Mucosa of stomach (tissue), 1 donor: ENCODE measurements around the gene PROX2.

ENCODE experiments used
- H3K27me3 ChIP-seq: one replicate; pipeline ENCODE4 v1.7.0; 2013; ENCODE audit warnings: mild to moderate bottlenecking, low read length; ENCODE audit not compliant: control insufficient read depth, insufficient read depth
- H3K36me3 ChIP-seq: one replicate; pipeline ENCODE4 v1.7.0; 2013; ENCODE audit warnings: low read length; ENCODE audit not compliant: control insufficient read depth, insufficient read depth
- H3K4me1 ChIP-seq: one replicate; pipeline ENCODE4 v1.7.0; 2013; ENCODE audit warnings: mild to moderate bottlenecking, low read length; ENCODE audit not compliant: control insufficient read depth, insufficient read depth
- H3K4me3 ChIP-seq: one replicate; pipeline ENCODE4 v1.7.0; 2013; ENCODE audit warnings: low read length
- H3K9ac ChIP-seq: one replicate; pipeline ENCODE4 v1.7.0; 2013; ENCODE audit warnings: mild to moderate bottlenecking, low read length, moderate library complexity
- H3K9me3 ChIP-seq: one replicate; pipeline ENCODE4 v1.7.0; 2013; ENCODE audit warnings: mild to moderate bottlenecking, low read length, moderate library complexity; ENCODE audit not compliant: control insufficient read depth
- donor health status: Pancreatic carcinoma.

Gene PROX2

GRCh38 chr14:74915826-74916225 is 39.9 kb upstream of the PROX2 start:
- no peaks in the 10 kb centered on the region for H3K9me3 ChIP-seq
- H3K4me1 ChIP-seq: no peaks in the 10 kb centered on the region
- H3K36me3 ChIP-seq: no peaks in the 10 kb centered on the region
- H3K27me3 ChIP-seq: no peaks in the 10 kb centered on the region
- H3K9ac ChIP-seq: no peak overlapping the region
- no peak overlapping the region for H3K4me3 ChIP-seq

- no peaks in the 10 kb centered on the region for H3K36me3 ChIP-seq
- no peaks in the 10 kb centered on the region for H3K9me3 ChIP-seq
- H3K4me1 ChIP-seq: no peaks in the 10 kb centered on the region
- H3K4me3 ChIP-seq: no peak overlapping the region
- no peak overlapping the region for H3K9ac ChIP-seq
- no peaks in the 10 kb centered on the region for H3K27me3 ChIP-seq
Observed at GRCh38 chr14:74915426-74915825, 39.5 kb upstream of the PROX2 start.

GRCh38 chr14:74913986-74914573 is 38.1 kb upstream of the PROX2 start:
- Histone ChIP-seq H3K4me1 (no peaks in the 10 kb centered on the region), H3K9me3 (no peaks in the 10 kb centered on the region), H3K9ac (no peak overlapping the region), H3K4me3 (no peak overlapping the region), H3K36me3 (no peaks in the 10 kb centered on the region), H3K27me3 (no peaks in the 10 kb centered on the region)

GRCh38 chr14:74913393-74913910 is 37.5 kb upstream of the PROX2 start:
- Histone ChIP-seq H3K27me3 (no peaks in the 10 kb centered on the region), H3K9ac (no peak overlapping the region), H3K4me3 (no peak overlapping the region), H3K36me3 (no peaks in the 10 kb centered on the region), H3K9me3 (no peaks in the 10 kb centered on the region), H3K4me1 (no peaks in the 10 kb centered on the region)

- Histone ChIP-seq H3K9ac (no peak overlapping the region), H3K9me3 (no peaks in the 10 kb centered on the region), H3K4me3 (no peak overlapping the region), H3K27me3 (no peaks in the 10 kb centered on the region), H3K36me3 (no peaks in the 10 kb centered on the region), H3K4me1 (no peaks in the 10 kb centered on the region)
Observed at GRCh38 chr14:74912801-74913200, 36.9 kb upstream of the PROX2 start.

- Histone ChIP-seq H3K9ac (no peak overlapping the region), H3K27me3 (no peaks in the 10 kb centered on the region), H3K9me3 (no peaks in the 10 kb centered on the region), H3K4me1 (peaks cover 4% of the 10 kb centered on the region), H3K36me3 (no peaks in the 10 kb centered on the region), H3K4me3 (no peak overlapping the region)
Observed at GRCh38 chr14:74912111-74912510, 36.2 kb upstream of the PROX2 start.

GRCh38 chr14:74911704-74912103 is 35.8 kb upstream of the PROX2 start:
- H3K9ac ChIP-seq: no peak overlapping the region
- no peaks in the 10 kb centered on the region for H3K36me3 ChIP-seq
- no peak overlapping the region for H3K4me3 ChIP-seq
- peaks cover 4% of the 10 kb centered on the region for H3K4me1 ChIP-seq
- no peaks in the 10 kb centered on the region for H3K27me3 ChIP-seq
- no peaks in the 10 kb centered on the region for H3K9me3 ChIP-seq

GRCh38 chr14:74911221-74911620 is 35.3 kb upstream of the PROX2 start:
- H3K27me3 ChIP-seq: no peaks in the 10 kb centered on the region
- H3K9me3 ChIP-seq: no peaks in the 10 kb centered on the region
- no peak overlapping the region for H3K9ac ChIP-seq
- peaks cover 4% of the 10 kb centered on the region for H3K4me1 ChIP-seq
- H3K4me3 ChIP-seq: no peak overlapping the region
- no peaks in the 10 kb centered on the region for H3K36me3 ChIP-seq

GRCh38 chr14:74910556-74910955 is 34.6 kb upstream of the PROX2 start:
- no peak overlapping the region for H3K9ac ChIP-seq
- no peaks in the 10 kb centered on the region for H3K9me3 ChIP-seq
- H3K27me3 ChIP-seq: no peaks in the 10 kb centered on the region
- H3K36me3 ChIP-seq: no peaks in the 10 kb centered on the region
- H3K4me3 ChIP-seq: no peak overlapping the region
- H3K4me1 ChIP-seq: peaks cover 9% of the 10 kb centered on the region

GRCh38 chr14:74909911-74910310 is 34.0 kb upstream of the PROX2 start:
- H3K27me3 ChIP-seq: no peaks in the 10 kb centered on the region
- H3K9me3 ChIP-seq: no peaks in the 10 kb centered on the region
- H3K36me3 ChIP-seq: no peaks in the 10 kb centered on the region
- peaks cover 9% of the 10 kb centered on the region for H3K4me1 ChIP-seq
- H3K4me3 ChIP-seq: no peak overlapping the region
- no peak overlapping the region for H3K9ac ChIP-seq

GRCh38 chr14:74909501-74909900 is 33.6 kb upstream of the PROX2 start:
- Histone ChIP-seq H3K36me3 (no peaks in the 10 kb centered on the region), H3K9me3 (no peaks in the 10 kb centered on the region), H3K4me3 (no peak overlapping the region), H3K27me3 (no peaks in the 10 kb centered on the region), H3K4me1 (peaks cover 9% of the 10 kb centered on the region), H3K9ac (no peak overlapping the region)

- Histone ChIP-seq H3K36me3 (no peaks in the 10 kb centered on the region), H3K9ac (no peak overlapping the region), H3K4me3 (no peak overlapping the region), H3K27me3 (no peaks in the 10 kb centered on the region), H3K4me1 (peaks cover 9% of the 10 kb centered on the region), H3K9me3 (no peaks in the 10 kb centered on the region)
Observed at GRCh38 chr14:74908861-74909341, 33.0 kb upstream of the PROX2 start.

GRCh38 chr14:74907744-74908143 is 31.8 kb upstream of the PROX2 start:
- peaks cover 6% of the 10 kb centered on the region for H3K36me3 ChIP-seq
- no peak overlapping the region for H3K9ac ChIP-seq
- no peaks in the 10 kb centered on the region for H3K27me3 ChIP-seq
- no peak overlapping the region for H3K4me3 ChIP-seq
- no peaks in the 10 kb centered on the region for H3K9me3 ChIP-seq
- H3K4me1 ChIP-seq: peaks cover 9% of the 10 kb centered on the region
